Stomach (tissue), 4 donors: Measurements from ENCODE around the gene TBCD.

Experiments
- CTCF ChIP-seq, 7 experiments: fragments of 450-650 bp in 4 of 7; fragments of 200-600 bp in 3 of 7; sonication (generic) in 3 of 7; IDR thresholded peaks; one replicate each; pipeline ENCODE4 v1.5.1; 2016 to 2019; ENCODE audit warnings: antibody characterized with exemption in 7 of 7, control low read depth in 2 of 7, mild to moderate bottlenecking in 1 of 7
- EP300 ChIP-seq: sonication (generic); formaldehyde crosslinking; IDR thresholded peaks from one replicate; pipeline ENCODE4 v1.6.1; 2017; ENCODE audit warnings: antibody characterized with exemption
- POLR2A ChIP-seq, 4 donors: fragments of 450-650 bp; IDR thresholded peaks; one replicate each; pipeline ENCODE4 v1.6.1; 2016; ENCODE audit warnings: antibody characterized with exemption in 4 of 4, control low read depth in 2 of 4, mild to moderate bottlenecking in 1 of 4, moderate library complexity in 1 of 4
- POLR2AphosphoS5 ChIP-seq, 3 donors: sonication (generic); formaldehyde crosslinking; IDR thresholded peaks; one replicate each; pipeline ENCODE4 v1.6.1; 2016; ENCODE audit warnings: antibody characterized with exemption in 3 of 3

GRCh38 chr17:82860606-82861392, 108.9 kb downstream of the TBCD start:
- TF ChIP-seq EP300 (no peak), POLR2AphosphoS5 (IDR thresholded peaks at IDR 0.05) (no peak), CTCF (IDR thresholded peaks at IDR 0.05) (no peak), POLR2A (IDR thresholded peaks at IDR 0.05) (no peak)
